ENCODE data around the gene HDAC9.

Gene HDAC9

GRCh38 chr7:18468795-18469194 lies 26.8 kb upstream of the HDAC9 start:
- Histone ChIP-seq H3K4me1 (ENCODE audit: control insufficient read depth, low read depth, low read length) (no peaks in the 10 kb centered on the region), H3K36me3 (ENCODE audit: control insufficient read depth, insufficient read depth, low read length) (no peaks in the 10 kb centered on the region), H4K5ac (ENCODE audit: low read length) (no peak overlapping the region), H2AK5ac (ENCODE audit: low read length) (no peak overlapping the region), H2BK120ac (ENCODE audit: low read depth, low read length) (no peak overlapping the region), H3K4me2 (ENCODE audit: low read length) (no peak overlapping the region), H2BK5ac (ENCODE audit: low read length) (no peak overlapping the region), H3K4me3 (ENCODE audit: low read length) (no peak overlapping the region), H3K56ac (ENCODE audit: low read length) (no peak overlapping the region), H3K27ac (ENCODE audit: low read depth, low read length) (no peak overlapping the region), H3K27me3 (ENCODE audit: insufficient read depth, low read length, poor library complexity) (no peaks in the 10 kb centered on the region), H3K4ac (ENCODE audit: low read depth, low read length) (no peak overlapping the region), H3K79me1 (ENCODE audit: low read length) (no peaks in the 10 kb centered on the region), H3K9ac (ENCODE audit: low read length) (no peak overlapping the region), H3K23ac (ENCODE audit: low read length) (no peak overlapping the region), H3K79me2 (ENCODE audit: control insufficient read depth, insufficient read depth, low read length) (no peaks in the 10 kb centered on the region), H4K8ac (ENCODE audit: low read depth, low read length) (no peak overlapping the region), H2BK15ac (replicated peaks; ENCODE audit: low read depth) (no peak overlapping the region), H3K18ac (ENCODE audit: low read length) (no peak overlapping the region)
- no peak for DNase-seq

GRCh38 chr7:18469316-18469715 lies 26.2 kb upstream of the HDAC9 start:
- Histone ChIP-seq H3K9ac (ENCODE audit: low read length) (no peak overlapping the region), H3K36me3 (ENCODE audit: control insufficient read depth, insufficient read depth, low read length) (no peaks in the 10 kb centered on the region), H3K27me3 (ENCODE audit: insufficient read depth, low read length, poor library complexity) (no peaks in the 10 kb centered on the region), H2BK120ac (ENCODE audit: low read depth, low read length) (no peak overlapping the region), H2BK5ac (ENCODE audit: low read length) (no peak overlapping the region), H3K79me1 (ENCODE audit: low read length) (no peaks in the 10 kb centered on the region), H3K23ac (ENCODE audit: low read length) (no peak overlapping the region), H3K56ac (ENCODE audit: low read length) (no peak overlapping the region), H3K4me3 (ENCODE audit: low read length) (no peak overlapping the region), H3K18ac (ENCODE audit: low read length) (no peak overlapping the region), H3K27ac (ENCODE audit: low read depth, low read length) (no peak overlapping the region), H4K5ac (ENCODE audit: low read length) (no peak overlapping the region), H2BK15ac (replicated peaks; ENCODE audit: low read depth) (no peak overlapping the region), H3K4me2 (ENCODE audit: low read length) (no peak overlapping the region), H3K79me2 (ENCODE audit: control insufficient read depth, insufficient read depth, low read length) (no peaks in the 10 kb centered on the region), H3K4ac (ENCODE audit: low read depth, low read length) (no peak overlapping the region), H4K8ac (ENCODE audit: low read depth, low read length) (no peak overlapping the region), H3K4me1 (ENCODE audit: control insufficient read depth, low read depth, low read length) (no peaks in the 10 kb centered on the region), H2AK5ac (ENCODE audit: low read length) (no peak overlapping the region)
- no CpG with 5 or more reads among the region's 1 CpG for WGBS (ENCODE audit: extremely low coverage, insufficient coverage, low lambda C conversion rate)
- DNase-seq: no peak

- Histone ChIP-seq H2BK120ac (ENCODE audit: low read depth, low read length) (no peak overlapping the region), H3K27ac (ENCODE audit: low read depth, low read length) (no peak overlapping the region), H3K4ac (ENCODE audit: low read depth, low read length) (no peak overlapping the region), H3K36me3 (ENCODE audit: control insufficient read depth, insufficient read depth, low read length) (no peaks in the 10 kb centered on the region), H4K8ac (ENCODE audit: low read depth, low read length) (no peak overlapping the region), H2BK5ac (ENCODE audit: low read length) (no peak overlapping the region), H2AK5ac (ENCODE audit: low read length) (no peak overlapping the region), H3K23ac (ENCODE audit: low read length) (no peak overlapping the region), H3K56ac (ENCODE audit: low read length) (no peak overlapping the region), H3K79me1 (ENCODE audit: low read length) (no peaks in the 10 kb centered on the region), H4K5ac (ENCODE audit: low read length) (no peak overlapping the region), H3K79me2 (ENCODE audit: control insufficient read depth, insufficient read depth, low read length) (no peaks in the 10 kb centered on the region), H2BK15ac (replicated peaks; ENCODE audit: low read depth) (no peak overlapping the region), H3K18ac (ENCODE audit: low read length) (no peak overlapping the region), H3K4me1 (ENCODE audit: control insufficient read depth, low read depth, low read length) (no peaks in the 10 kb centered on the region), H3K4me3 (ENCODE audit: low read length) (no peak overlapping the region), H3K4me2 (ENCODE audit: low read length) (no peak overlapping the region), H3K9ac (ENCODE audit: low read length) (no peak overlapping the region), H3K27me3 (ENCODE audit: insufficient read depth, low read length, poor library complexity) (no peaks in the 10 kb centered on the region)
- no peak for DNase-seq
Measured at GRCh38 chr7:18471476-18472160, 23.9 kb upstream of the HDAC9 start.

- WGBS (ENCODE audit: extremely low coverage, insufficient coverage, low lambda C conversion rate): no CpG with 5 or more reads among the region's 2 CpGs
- Histone ChIP-seq H3K4me1 (ENCODE audit: control insufficient read depth, low read depth, low read length) (no peaks in the 10 kb centered on the region), H3K27me3 (ENCODE audit: insufficient read depth, low read length, poor library complexity) (no peaks in the 10 kb centered on the region)
Measured at GRCh38 chr7:18472161-18472483, 23.4 kb upstream of the HDAC9 start.

GRCh38 chr7:18473119-18473518 lies 22.4 kb upstream of the HDAC9 start:
- Histone ChIP-seq H3K79me1 (ENCODE audit: low read length) (no peaks in the 10 kb centered on the region), H3K27me3 (ENCODE audit: insufficient read depth, low read length, poor library complexity) (no peaks in the 10 kb centered on the region), H3K23ac (ENCODE audit: low read length) (no peak overlapping the region), H4K8ac (ENCODE audit: low read depth, low read length) (no peak overlapping the region), H3K4me2 (ENCODE audit: low read length) (no peak overlapping the region), H2BK15ac (replicated peaks; ENCODE audit: low read depth) (no peak overlapping the region), H2BK120ac (ENCODE audit: low read depth, low read length) (no peak overlapping the region), H2AK5ac (ENCODE audit: low read length) (no peak overlapping the region), H3K27ac (ENCODE audit: low read depth, low read length) (no peak overlapping the region), H3K36me3 (ENCODE audit: control insufficient read depth, insufficient read depth, low read length) (no peaks in the 10 kb centered on the region), H3K4me1 (ENCODE audit: control insufficient read depth, low read depth, low read length) (no peaks in the 10 kb centered on the region), H3K4me3 (ENCODE audit: low read length) (no peak overlapping the region), H3K4ac (ENCODE audit: low read depth, low read length) (no peak overlapping the region), H2BK5ac (ENCODE audit: low read length) (no peak overlapping the region), H3K9ac (ENCODE audit: low read length) (no peak overlapping the region), H3K18ac (ENCODE audit: low read length) (no peak overlapping the region), H3K56ac (ENCODE audit: low read length) (no peak overlapping the region), H3K79me2 (ENCODE audit: control insufficient read depth, insufficient read depth, low read length) (no peaks in the 10 kb centered on the region), H4K5ac (ENCODE audit: low read length) (no peak overlapping the region)
- no peak for DNase-seq
- WGBS (ENCODE audit: extremely low coverage, insufficient coverage, low lambda C conversion rate): no CpG with 5 or more reads among the region's 2 CpGs

More at GRCh38 chr7:18472161-18472483, 23.4 kb upstream of the HDAC9 start:
- H3K4ac ChIP-seq (ENCODE audit: low read depth, low read length): no peak overlapping the region
- H3K18ac ChIP-seq (ENCODE audit: low read length): no peak overlapping the region
- H2BK15ac ChIP-seq (replicated peaks; ENCODE audit: low read depth): no peak overlapping the region
- DNase-seq: no peak
- no peak overlapping the region for H4K5ac ChIP-seq (ENCODE audit: low read length)
- H2BK5ac ChIP-seq (ENCODE audit: low read length): no peak overlapping the region
- no peak overlapping the region for H3K23ac ChIP-seq (ENCODE audit: low read length)
- no peak overlapping the region for H2AK5ac ChIP-seq (ENCODE audit: low read length)
- no peak overlapping the region for H3K27ac ChIP-seq (ENCODE audit: low read depth, low read length)
- no peak overlapping the region for H2BK120ac ChIP-seq (ENCODE audit: low read depth, low read length)
- H3K79me2 ChIP-seq (ENCODE audit: control insufficient read depth, insufficient read depth, low read length): no peaks in the 10 kb centered on the region
- H4K8ac ChIP-seq (ENCODE audit: low read depth, low read length): no peak overlapping the region
- no peak overlapping the region for H3K56ac ChIP-seq (ENCODE audit: low read length)
- no peaks in the 10 kb centered on the region for H3K79me1 ChIP-seq (ENCODE audit: low read length)
- H3K36me3 ChIP-seq (ENCODE audit: control insufficient read depth, insufficient read depth, low read length): no peaks in the 10 kb centered on the region
- no peak overlapping the region for H3K9ac ChIP-seq (ENCODE audit: low read length)
- no peak overlapping the region for H3K4me3 ChIP-seq (ENCODE audit: low read length)
- H3K4me2 ChIP-seq (ENCODE audit: low read length): no peak overlapping the region

- no peaks in the 10 kb centered on the region for H3K79me1 ChIP-seq (ENCODE audit: low read length)
- H2BK5ac ChIP-seq (ENCODE audit: low read length): no peak overlapping the region
- no peak overlapping the region for H3K18ac ChIP-seq (ENCODE audit: low read length)
- H4K8ac ChIP-seq (ENCODE audit: low read depth, low read length): no peak overlapping the region
- no peaks in the 10 kb centered on the region for H3K27me3 ChIP-seq (ENCODE audit: insufficient read depth, low read length, poor library complexity)
- H3K27ac ChIP-seq (ENCODE audit: low read depth, low read length): no peak overlapping the region
- no peak overlapping the region for H4K5ac ChIP-seq (ENCODE audit: low read length)
- H3K36me3 ChIP-seq (ENCODE audit: control insufficient read depth, insufficient read depth, low read length): no peaks in the 10 kb centered on the region
- no peak overlapping the region for H2BK120ac ChIP-seq (ENCODE audit: low read depth, low read length)
- H3K4me3 ChIP-seq (ENCODE audit: low read length): no peak overlapping the region
- H3K79me2 ChIP-seq (ENCODE audit: control insufficient read depth, insufficient read depth, low read length): no peaks in the 10 kb centered on the region
- DNase-seq: no peak
- H2AK5ac ChIP-seq (ENCODE audit: low read length): no peak overlapping the region
- no peak overlapping the region for H2BK15ac ChIP-seq (replicated peaks; ENCODE audit: low read depth)
- WGBS (ENCODE audit: extremely low coverage, insufficient coverage, low lambda C conversion rate): no CpG with 5 or more reads among the region's 1 CpG
- no peaks in the 10 kb centered on the region for H3K4me1 ChIP-seq (ENCODE audit: control insufficient read depth, low read depth, low read length)
- H3K23ac ChIP-seq (ENCODE audit: low read length): no peak overlapping the region
- H3K4me2 ChIP-seq (ENCODE audit: low read length): no peak overlapping the region
- no peak overlapping the region for H3K56ac ChIP-seq (ENCODE audit: low read length)
- no peak overlapping the region for H3K9ac ChIP-seq (ENCODE audit: low read length)
- no peak overlapping the region for H3K4ac ChIP-seq (ENCODE audit: low read depth, low read length)
Measured at GRCh38 chr7:18474944-18475343, 20.6 kb upstream of the HDAC9 start.

Data from mesendoderm (in vitro differentiated cells).